ENCODE results near the gene TRIP13. TPM values are rescaled to one million over a fixed set of nuclear protein-coding genes. Genes with fewer than 3 reads are reported as not detected.

The TRIP13 gene, protein sequence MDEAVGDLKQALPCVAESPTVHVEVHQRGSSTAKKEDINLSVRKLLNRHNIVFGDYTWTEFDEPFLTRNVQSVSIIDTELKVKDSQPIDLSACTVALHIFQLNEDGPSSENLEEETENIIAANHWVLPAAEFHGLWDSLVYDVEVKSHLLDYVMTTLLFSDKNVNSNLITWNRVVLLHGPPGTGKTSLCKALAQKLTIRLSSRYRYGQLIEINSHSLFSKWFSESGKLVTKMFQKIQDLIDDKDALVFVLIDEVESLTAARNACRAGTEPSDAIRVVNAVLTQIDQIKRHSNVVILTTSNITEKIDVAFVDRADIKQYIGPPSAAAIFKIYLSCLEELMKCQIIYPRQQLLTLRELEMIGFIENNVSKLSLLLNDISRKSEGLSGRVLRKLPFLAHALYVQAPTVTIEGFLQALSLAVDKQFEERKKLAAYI
- total RNA-seq (2022; extraction: Qiagen RNA extraction; ENCODE audit: low read depth), result 54.3 to 72.1 TPM (median 66.0 TPM) in 5 replicates

GRCh38 chr5:892394-893136 is at the start of gene TRIP13, which contains the start of gene BRD9:
Gene TRIP13 (plus strand): TSS chr5:892884. CDS start chr5:892999, 115 bp downstream.
Gene BRD9 (minus strand): TSS chr5:892801. CDS start chr5:892657, 144 bp downstream.

DNA sequence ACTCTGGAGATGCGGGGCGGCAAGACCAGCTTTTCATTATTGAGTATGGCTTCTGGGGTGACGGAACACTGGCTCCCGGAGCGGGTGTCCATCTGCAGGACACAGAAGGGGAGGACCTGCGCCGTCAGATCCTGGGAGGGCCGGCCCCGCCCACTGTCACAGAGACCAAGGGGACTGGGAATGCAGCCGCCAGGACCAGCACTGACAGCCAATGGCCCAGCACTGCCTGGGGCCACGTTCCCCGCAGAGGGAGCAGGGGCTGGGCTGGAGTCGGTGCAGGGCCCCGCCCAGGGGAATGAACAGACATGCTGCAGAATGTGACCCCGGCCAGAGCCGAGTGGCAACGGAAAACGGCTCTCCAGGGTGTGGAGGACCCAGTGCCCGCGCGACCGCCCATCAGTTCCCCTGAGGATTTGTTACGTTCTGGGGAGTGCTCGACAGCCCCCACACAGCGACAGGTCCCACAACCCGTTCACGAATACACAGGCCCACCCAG is 42.1 kb upstream of the TRIP13 start, which contains the start of gene ZDHHC11:
Gene ZDHHC11 (minus strand): TSS at position 476 of the 496 bp plus-strand sequence. CDS start 384 bp downstream, at position 92.

Other genes starting within 250 kb of the TRIP13 start
- 5.1 to 6.4 TPM (median 5.5 TPM) in 5 replicates for gene TPPP, start 199.5 kb upstream of the TRIP13 start, total RNA-seq (2022; extraction: Qiagen RNA extraction; ENCODE audit: low read depth)
- 0.92 to 1.5 TPM (median 1.1 TPM) in 5 replicates for gene ZDHHC11B, start 108.2 kb upstream of the TRIP13 start, total RNA-seq (2022; extraction: Qiagen RNA extraction; ENCODE audit: low read depth)
- gene ZDHHC11, start 41.9 kb upstream of the TRIP13 start, total RNA-seq (2022; extraction: Qiagen RNA extraction; ENCODE audit: low read depth), result 11.1 to 22.4 TPM (median 18.3 TPM) in 5 replicates
- 35.0 to 41.6 TPM (median 37.8 TPM) in 5 replicates for gene BRD9, start 83 bp upstream of the TRIP13 start, total RNA-seq (2022; extraction: Qiagen RNA extraction; ENCODE audit: low read depth)
- gene NKD2, start 115.9 kb downstream of the TRIP13 start, total RNA-seq (2022; extraction: Qiagen RNA extraction; ENCODE audit: low read depth), result 8.7 to 13.3 TPM (median 10.7 TPM) in 5 replicates
- gene SLC12A7, start 219.2 kb downstream of the TRIP13 start, total RNA-seq (2022; extraction: Qiagen RNA extraction; ENCODE audit: low read depth), result 22.9 to 29.7 TPM (median 29.1 TPM) in 5 replicates